NCI-H2196 treated with DMSO at 0.1 percent for 48 hours (cell line): ENCODE results near the gene HOTAIR.
A peak's percentile ranks its signal among the peaks of the same experiment; 100 is the strongest.

Experiments
- DNase-seq: peaks from one replicate; lab custom pipeline; 2025; ENCODE audit not compliant: unreplicated experiment; lab: John Stamatoyannopoulos, UW

HOTAIR gene

DNA sequence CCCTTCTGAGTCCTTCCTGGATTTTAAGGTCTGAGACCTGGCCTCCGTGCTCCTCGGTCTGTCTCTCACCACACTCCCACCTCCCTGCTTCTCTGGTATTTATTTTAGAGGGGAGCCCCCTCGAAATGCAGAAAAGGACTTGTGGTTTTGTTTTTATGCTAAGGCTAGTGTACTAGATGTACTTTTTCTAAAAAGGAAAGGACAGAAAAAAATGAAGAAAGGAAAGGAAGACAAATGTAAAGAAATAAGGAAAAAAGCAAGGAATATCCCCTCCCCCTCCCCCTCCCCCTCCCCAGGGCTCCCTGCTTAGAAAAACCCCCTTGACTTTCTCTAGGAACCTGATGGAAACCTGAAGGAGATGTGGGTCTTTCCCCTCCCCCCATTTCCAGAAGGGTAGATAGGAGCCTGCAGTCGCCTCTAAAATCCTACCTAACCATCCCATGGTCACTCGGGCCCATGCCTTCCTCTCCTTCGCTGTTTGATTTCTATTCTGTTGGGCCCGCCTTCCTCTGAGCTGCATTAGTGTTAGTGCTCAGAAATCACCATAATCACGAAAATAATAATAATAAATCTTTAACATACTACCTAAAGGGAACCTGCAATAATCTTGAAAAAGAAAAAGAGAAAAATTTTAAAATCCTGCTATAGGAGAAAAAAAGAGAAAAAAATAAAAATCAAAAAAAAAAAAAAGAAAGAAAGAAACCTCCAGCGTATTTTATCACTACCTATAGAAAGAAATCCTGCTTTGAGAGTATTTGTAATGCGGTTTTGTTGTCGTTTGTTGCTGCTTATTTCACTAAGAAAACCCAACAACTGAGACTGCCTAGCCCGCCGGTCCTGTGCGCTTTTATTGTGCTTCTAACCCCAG, 37.1 kb upstream of the HOTAIR start:
- DNase-seq = no peak

DNA sequence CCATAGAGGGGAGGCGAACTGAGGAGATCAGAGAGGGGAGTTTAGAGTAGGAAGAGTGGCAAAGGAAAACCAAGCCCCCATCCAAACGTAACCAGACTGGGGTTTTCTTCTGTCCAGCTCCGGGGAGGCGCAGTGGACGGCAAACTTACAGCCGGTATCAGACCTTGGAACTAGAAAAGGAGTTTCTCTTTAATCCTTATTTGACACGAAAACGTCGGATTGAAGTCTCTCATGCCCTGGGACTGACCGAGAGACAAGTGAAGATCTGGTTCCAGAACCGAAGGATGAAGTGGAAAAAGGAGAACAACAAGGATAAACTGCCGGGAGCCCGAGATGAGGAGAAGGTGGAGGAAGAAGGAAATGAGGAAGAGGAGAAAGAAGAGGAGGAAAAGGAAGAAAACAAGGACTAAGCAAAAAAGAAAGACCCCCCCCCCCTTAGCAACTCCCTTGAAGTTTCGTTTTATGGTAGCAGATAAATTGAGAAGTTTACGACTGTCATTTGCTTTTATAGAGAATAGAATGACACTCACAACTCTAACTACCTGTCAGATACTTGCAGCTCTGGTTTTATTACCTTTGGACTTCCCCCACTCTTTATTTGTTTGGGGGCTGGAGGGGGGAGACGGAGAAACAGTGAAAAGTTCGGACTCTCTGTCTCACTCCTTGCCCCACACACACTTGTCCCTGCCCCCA, 36.4 kb upstream of the HOTAIR start:
- no peak for DNase-seq

- no peak for DNase-seq
These were observed 35.6 kb upstream of the HOTAIR start for GRCh38 chr12:54010053-54010971.

- no peak for DNase-seq
These were observed 34.7 kb upstream of the HOTAIR start for GRCh38 chr12:54009171-54010052.

- no peak for DNase-seq
These were observed 33.5 kb upstream of the HOTAIR start for GRCh38 chr12:54008260-54008552.

DNA sequence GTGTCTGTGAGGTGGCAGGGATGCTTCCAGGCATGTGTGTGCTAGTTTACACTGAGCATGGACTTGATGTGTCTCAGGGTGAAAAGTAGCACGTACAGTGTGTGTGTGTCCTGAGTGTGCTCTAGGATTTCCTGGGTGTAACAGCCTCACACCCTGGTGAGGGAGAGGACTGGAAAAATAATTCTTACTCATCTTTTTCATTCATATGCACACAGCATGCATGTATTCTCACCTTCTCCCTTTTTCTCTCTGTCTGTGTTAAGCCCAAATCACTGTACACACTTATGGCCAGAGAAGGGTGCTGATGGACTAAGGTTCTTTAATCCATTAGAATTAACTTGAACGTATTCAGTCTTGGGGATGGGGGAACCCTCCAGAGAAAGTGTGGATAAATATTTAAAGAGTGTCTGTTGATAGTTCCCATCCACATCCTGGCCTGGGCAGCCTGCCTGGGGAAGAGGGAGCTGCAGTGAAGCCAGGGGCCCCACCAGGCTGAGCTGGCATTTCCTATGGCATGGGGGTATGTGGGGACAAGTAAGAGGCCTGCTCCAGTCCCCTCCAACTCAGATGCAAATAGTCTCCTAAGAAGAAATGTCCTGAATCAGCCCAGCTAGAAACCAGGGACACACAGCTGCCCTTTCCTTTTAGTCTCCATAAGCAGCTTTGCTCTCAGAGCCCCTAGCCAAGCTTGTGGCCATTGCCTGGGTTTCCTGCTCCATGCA, 32.9 kb upstream of the HOTAIR start:
- DNase-seq = no peak

GRCh38 chr12:54006559-54007220, 31.9 kb upstream of the HOTAIR start:
- DNase-seq = no peak

- DNase-seq = peak; percentile 58
These were observed 31.3 kb upstream of the HOTAIR start for GRCh38 chr12:54005853-54006558.

GRCh38 chr12:54005531-54005852, 30.7 kb upstream of the HOTAIR start:
- no peak for DNase-seq

GRCh38 chr12:54004841-54005530, 30.2 kb upstream of the HOTAIR start:
- no peak for DNase-seq

- no peak for DNase-seq
These were observed 29.5 kb upstream of the HOTAIR start for GRCh38 chr12:54004063-54004840.

- no peak for DNase-seq
These were observed 28.9 kb upstream of the HOTAIR start for GRCh38 chr12:54003625-54004024.

DNA sequence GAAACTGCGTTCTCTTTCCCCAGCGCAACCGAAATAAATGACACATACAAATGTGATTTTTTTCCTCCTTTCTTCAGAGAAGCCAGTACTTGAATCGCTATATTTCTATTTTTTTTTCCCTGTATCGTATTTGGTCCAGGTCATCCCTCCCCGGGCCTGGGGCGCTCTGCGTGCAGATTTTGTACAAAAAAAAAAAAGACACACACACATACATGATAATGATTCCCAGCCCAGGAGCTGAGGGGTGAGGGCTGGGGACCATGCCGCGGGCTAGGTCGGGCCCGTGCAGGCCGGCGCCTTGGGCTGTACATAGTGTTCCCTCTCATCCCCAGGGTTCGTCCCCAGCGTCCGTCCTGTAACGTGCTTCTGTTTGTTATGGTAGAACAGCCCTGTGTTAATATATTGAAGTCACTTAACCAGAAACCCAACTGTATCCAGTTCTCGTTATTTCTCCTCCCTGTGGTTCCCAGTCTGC, 28.2 kb upstream of the HOTAIR start:
- no peak for DNase-seq

GRCh38 chr12:54002278-54002914, 27.6 kb upstream of the HOTAIR start:
- no peak for DNase-seq

DNA sequence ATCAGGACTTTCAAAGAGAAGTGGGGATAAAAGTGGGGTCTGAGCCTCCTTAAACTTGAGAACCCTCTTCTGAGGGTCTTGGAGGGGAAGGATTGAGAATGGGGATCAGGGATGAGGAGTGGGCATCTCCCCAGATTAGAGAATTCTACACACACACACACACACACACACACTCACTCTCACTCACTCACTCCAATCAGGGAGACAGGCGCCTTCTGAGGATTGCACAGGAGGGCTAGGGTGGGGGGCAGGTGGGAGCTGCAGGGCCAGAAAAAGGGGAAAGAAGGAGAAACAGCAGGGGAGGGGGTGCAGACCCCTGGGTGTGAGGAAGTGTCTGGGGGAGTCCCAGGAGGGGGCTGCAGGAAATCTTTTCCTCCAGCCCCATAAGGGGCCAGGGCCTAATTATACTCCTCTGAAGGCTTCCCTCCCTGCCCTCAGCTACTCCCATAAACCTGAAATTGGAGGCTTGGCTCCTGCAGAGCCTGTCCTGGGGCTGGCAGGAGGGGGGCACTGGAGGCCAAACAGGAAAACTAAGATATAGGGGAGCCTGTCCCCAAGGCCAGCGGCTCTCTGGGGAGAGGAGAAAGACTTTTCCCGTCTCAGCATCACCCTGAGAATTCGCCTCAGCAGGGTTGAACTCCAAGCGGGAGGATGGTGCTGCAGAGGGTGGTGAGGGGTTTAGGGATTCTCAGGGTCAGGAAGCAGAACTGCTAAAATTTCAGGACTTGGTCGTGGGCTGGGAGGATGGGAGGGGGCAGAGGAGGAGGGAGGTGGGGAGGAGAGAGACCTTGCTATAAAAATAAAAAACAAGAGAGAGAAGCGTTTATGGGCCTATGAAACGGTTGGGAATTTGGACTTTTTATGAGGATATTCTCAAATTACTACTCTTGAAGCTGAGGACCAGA, 26.8 kb upstream of the HOTAIR start:
- DNase-seq = no peak
